CD4-positive, alpha-beta T cell treated with Interleukin-1 beta for 1 hour (primary cell): ENCODE measurements around the gene FGF10.

Source experiments
- DNase-seq, 2 donors: peaks; one replicate each; pipeline ENCODE4 v3.0.0-alpha.2; 2020 to 2022

Gene FGF10

DNA sequence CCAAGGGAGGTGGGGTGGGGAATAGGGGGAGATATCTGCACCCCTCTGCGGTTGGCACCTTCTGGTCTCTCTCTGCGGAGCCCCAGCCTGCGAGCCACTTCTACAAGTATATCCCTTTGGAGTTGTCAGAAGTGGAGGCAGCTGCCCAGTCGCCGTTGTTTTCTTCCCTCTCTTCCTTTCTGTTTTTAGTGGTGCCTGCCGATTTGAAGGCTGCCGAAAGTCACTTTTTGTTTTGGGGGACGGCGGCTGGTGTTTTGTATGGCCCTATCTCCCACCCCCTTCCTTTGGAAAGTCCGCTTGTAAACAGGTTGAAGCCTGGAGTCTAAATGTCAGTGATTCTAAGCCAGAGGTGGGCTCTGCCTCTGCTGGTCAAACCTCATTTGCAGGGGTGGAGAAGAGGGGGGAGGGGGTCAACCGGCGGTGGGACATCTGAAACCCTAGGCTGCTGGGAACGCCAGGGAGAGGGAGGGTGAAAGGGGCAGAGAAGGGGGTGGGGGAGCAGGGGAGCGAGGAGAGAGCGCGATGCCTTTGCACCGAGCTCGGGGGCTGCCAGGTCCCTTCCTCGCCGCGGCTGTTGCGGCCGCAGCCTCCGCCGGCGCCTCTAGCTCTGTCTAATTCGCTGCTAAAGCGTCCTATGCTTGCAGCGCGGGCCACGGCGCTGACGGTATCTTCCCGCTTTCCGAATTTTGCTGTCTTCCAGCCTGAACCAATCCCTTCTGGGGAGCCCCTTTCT lies at the start of gene FGF10:
Gene FGF10 (minus strand): TSS at position 331 of the 733 bp plus-strand sequence. CDS start 738 bp downstream, outside the sequence.
- DNase-seq = no peak

DNA sequence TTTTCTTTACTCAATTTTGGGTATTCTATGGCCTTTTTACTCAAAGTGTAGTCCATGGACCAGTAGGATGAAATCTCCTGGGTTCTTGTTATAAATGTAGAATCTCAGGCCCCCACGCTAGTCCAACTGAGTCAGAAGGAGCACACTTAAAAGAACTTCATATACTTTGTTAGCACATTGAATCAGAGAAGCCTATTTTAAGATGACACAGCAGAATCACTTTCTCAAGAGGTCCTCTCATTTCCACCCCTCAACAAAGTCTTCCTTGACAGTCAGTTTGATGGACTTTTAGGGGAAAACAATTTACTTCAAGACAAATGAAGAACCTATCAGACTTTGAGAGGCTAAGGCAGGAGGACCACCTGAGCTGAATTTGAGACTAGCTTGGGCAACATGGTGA lies 37.7 kb upstream of the FGF10 start:
- no peak for DNase-seq

GRCh38 chr5:44412286-44412685 lies 23.1 kb upstream of the FGF10 start:
- no peak for DNase-seq

DNA sequence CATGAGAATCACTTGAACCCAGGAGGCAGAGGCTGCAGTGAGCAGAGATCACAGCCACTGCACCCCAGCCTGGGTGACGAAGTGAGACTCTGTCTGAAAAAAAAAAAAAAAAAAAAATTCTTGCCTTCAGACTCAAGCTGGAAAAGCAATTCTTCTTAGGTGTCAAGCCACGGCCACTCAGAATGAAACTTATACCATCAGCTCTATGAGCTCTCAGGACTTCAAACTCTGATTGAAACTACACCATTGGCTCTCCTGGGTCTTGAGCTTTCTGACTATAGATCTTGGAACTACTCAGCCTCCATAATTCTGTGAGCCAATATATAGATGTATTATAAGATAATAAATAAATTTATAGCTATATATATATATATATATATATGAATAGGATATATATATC lies 12.9 kb upstream of the FGF10 start:
- DNase-seq = no peak

DNA sequence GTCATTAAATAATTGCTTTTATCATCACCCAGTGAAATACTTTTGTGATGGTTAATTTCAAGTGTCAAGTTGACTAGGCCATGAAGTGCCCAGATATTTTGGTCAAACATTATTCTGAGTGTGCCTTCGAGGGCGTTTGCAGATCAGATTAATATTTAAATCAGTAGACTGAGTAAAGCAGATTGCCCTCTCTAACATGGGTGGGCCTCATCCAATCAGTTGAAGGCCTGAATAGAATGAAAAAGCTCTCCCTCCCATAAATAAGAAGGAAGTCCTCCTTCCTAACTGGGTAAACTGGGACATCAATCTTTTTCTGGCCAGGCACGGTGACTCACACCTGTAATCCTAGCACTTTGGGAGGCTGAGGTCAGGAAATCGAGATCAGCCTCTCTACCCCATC lies 12.4 kb upstream of the FGF10 start:
- DNase-seq = no peak

DNA sequence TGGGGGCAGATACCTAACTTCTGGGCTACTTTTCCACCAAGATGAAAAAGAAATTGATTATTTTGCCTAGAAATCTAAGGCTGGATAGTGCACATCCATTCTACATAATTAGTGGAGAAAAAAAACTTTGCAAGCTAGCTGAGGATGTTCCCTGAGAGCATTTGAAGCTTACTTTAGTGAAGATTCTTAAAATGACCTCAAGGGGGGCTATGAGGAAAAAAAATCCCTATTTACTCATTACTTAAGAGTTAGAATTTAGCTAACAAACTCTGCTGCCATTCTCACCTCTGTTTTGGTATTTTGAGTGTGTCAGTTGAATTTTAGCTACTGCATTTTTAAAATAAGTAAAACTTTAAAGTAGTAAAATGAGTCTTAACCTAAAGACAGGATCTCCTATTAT lies 9.2 kb upstream of the FGF10 start:
- no peak for DNase-seq

DNA sequence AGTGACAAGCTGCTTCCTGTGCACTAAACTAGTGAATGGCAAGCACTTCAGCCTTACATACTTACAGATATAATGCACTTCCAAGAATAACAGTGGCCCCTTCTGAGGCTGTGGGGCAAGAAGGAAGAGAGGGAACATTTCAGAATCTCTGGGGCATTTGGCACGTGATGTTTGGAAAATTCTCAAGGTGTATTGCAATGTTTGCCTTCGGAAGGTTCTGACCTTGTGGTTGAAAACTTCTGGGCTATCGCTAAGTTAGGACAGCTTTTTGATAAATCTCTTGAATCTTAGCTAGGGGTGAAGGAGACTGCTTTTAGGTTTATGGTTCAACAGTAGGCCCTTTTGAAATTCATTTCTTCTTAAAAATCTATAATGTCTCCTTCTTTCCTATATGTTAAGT lies 7.1 kb upstream of the FGF10 start:
- no peak for DNase-seq

- DNase-seq = no peak
Measured at GRCh38 chr5:44390351-44390750, 1.1 kb upstream of the FGF10 start.

- no peak for DNase-seq
Measured at GRCh38 chr5:44389823-44390143, 563 bp upstream of the FGF10 start.

GRCh38 chr5:44388321-44389089 lies 715 bp downstream of the FGF10 start:
- DNase-seq = no peak

DNA sequence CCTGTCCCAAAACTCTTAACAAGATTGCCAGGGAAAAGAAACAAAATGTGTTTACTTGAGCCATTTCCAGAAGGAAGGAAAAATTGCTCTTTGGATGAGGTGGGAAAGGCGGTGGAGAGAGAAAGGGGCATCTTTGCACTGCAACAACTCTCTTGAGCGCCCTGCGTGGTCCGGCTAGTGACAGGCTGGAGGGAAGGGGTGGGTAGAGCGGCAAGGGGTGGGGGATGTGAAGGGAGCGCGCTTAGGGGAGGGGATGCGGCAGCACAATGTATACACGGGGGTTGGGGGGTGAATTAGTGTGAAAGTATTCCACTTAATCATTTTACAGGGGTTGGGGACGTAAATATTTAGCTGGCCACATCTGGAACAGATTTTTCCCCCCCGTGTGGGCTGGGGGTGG lies 1.3 kb downstream of the FGF10 start:
- no peak for DNase-seq

- no peak for DNase-seq
Measured at GRCh38 chr5:44387406-44387805, 1.8 kb downstream of the FGF10 start.

GRCh38 chr5:44385291-44385900 lies 3.8 kb downstream of the FGF10 start:
- DNase-seq = no peak

DNA sequence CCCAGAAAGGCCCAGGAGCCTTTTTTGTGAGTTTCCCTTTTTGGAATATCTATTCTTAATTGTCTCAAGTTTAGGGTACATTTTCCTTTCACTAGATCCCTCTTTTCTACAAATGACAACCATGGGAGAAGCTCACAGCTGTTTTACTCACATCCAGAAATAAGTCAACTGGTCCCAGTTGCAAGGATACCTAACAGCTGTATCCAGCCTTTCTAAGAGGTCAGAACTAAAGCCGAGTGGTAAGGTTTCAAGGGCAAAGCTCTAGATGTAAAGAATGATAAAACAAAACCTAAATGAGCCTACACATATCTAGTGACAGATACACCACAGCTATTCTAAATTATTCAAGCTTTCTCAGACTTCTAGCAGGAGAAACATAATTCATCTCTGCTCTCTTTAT lies 4.4 kb downstream of the FGF10 start:
- no peak for DNase-seq

DNA sequence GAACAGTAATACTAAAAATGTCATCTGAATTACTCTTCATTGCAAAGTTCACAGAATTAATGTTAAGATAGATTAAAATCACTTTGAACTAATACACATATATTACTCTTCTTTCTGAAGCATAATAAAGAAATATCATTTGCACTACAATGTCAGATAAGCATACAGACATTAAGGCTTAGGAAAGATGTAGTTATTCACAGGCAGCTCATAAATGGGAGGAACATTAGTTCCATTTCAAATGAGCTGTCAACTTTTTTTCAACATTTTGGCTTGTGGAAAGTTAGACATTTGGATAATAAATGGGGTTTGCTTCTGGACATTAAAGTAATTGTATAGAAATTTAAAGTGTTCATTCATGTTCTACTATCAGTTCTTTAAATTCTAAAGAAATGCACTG lies 6.3 kb downstream of the FGF10 start:
- no peak for DNase-seq

- DNase-seq = no peak
Measured at GRCh38 chr5:44377057-44377456, 12.2 kb downstream of the FGF10 start.

DNA sequence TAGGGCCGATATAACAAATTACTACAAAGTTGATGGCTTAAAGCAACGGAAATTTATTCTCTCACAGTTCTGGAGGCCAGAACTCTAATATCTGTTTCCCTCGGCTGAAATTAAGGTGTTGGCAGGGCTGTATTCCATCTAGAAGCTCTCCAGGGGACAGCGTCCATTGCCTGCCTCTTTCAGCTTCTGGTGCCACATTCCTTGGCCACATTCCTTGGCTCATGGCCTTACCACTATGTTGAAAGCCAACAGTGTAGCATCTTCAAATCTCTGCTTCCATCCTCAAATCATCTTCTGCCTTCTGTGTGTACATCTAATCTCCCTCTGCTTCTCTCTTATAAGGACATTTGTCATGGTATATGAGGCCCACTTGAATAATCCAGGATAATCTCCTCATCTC lies 17.2 kb downstream of the FGF10 start:
- DNase-seq = no peak

- no peak for DNase-seq
Measured at GRCh38 chr5:44367203-44367602, 22.0 kb downstream of the FGF10 start.

- DNase-seq = no peak
Measured at GRCh38 chr5:44365345-44365744, 23.9 kb downstream of the FGF10 start.

- no peak for DNase-seq
Measured at GRCh38 chr5:44364097-44364496, 25.1 kb downstream of the FGF10 start.

DNA sequence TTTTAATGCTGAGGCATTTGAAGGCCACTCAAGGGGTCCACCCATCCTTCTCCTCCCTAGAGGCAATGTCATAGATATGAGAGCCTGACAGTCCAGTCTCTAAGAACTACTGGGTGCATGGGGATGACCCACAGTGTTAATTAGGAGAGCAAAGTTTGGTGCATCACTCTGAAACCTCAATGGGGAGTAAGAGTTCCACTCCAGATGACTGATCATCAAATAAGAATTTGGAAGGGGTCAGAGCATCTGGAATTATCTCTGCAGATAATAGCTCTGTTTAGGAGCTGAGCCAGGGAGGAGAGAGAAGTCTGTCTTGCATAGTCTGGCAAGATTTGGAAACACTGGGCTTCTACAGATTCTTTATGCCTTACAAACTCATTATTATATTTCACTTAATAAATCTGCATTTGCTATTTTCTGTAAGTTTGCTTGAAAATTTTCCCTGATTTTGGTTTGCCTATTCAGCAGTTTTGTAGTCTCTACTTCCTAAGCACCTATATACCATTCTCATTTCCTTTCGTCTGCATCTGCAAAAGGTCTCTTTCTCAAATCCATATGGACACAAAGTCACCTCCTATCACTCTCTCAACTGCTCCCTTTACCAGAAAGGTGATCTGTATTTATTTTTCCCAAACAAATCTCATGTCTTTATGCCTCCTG lies 27.7 kb downstream of the FGF10 start:
- no peak for DNase-seq

DNA sequence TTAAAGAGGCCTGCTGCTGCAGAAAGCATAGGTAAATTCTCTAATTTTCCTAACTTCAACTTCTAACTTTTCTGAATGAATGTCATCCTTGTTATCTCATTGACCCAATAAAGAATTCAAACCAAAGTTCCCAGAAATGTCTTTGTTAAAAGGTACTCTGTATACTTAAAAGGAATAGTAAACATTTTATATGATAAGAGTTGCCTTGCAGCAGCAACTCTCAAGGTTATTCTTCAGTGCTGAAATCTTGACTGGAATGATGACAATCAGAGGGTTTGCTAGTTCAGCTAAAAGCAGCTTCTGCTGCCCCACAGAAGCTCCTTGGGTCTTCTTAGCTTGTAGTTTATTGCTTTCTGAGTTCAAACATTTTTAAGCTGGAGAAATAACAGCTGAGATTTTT lies 28.3 kb downstream of the FGF10 start:
- no peak for DNase-seq

GRCh38 chr5:44358421-44358820 lies 30.8 kb downstream of the FGF10 start:
- no peak for DNase-seq

- no peak for DNase-seq
Measured at GRCh38 chr5:44356231-44356630, 33.0 kb downstream of the FGF10 start.
